Measurements from ENCODE around the gene FGB. TPM values are rescaled to one million over a fixed set of nuclear protein-coding genes. Genes with fewer than 3 reads are reported as not detected.

The FGB gene
- total and polyA plus RNA-seq, 2 donors (not counting 1 experiment from before 2014, with no cell fraction given) = not detected

DNA sequence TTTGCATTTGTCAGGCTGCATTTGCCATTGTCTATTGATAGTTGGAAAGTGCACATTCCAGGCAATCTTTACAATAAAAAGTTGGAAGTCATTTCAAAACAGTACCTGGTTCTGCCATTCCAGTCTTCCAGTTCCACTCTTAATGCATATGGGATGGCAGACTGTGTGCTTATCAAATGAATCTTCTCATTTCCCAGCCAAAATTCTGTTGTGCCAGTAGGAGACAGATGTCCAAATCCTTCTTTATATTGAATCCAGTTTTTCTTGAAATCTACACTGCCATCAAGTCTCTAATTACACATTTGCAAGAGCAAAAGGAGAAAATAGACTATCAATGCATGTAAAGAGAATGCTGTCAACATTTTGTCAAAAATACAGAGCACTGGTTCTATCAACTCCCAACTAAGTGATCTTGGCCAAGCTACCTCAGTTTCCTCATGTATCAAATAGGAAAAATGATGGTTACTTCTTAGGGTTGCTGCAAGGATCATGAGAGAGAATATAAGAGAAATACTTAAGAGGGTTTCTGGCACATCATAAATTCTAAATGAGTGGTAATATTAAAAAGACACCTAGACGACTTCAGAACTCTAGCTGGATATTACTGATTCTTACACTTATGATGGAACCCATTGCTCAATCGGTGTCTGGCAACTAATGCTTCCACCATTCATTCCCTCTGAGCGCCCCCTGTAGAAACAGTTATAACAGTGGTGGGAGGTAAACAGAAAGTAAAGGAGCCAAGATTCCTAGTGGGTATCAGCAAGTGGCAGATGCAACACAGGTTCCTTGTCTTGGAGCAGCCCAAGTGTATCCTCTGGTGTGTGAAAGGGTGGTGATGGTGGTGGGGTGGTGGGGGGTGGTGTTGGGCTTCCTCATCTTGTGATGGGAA is 45.8 kb downstream of the FGB start:
- no peaks in the 10 kb centered on the region for H3K4me1 Mint-ChIP-seq
- Histone ChIP-seq H2AFZ (ENCODE audit: insufficient read depth, low read depth, low read length, poor library complexity, severe bottlenecking) (no peak overlapping the region), H3K4me2 (replicated peaks; ENCODE audit: low read depth, low read length, poor library complexity, severe bottlenecking) (no peak overlapping the region), H3K27me3 (replicated peaks in 1 of 4; ENCODE audit: control extremely low read depth in 1 of 4, control insufficient read depth in 3 of 4, insufficient read depth in 4 of 4, low read length in 3 of 4) (peaks cover 0 to 5% (median 1%) of the 10 kb centered on the region in 4 experiments), H3K4me3 (ENCODE audit: control extremely low read depth in 1 of 5, extremely low read depth in 1 of 5, insufficient read depth in 1 of 5, low read depth in 2 of 5, low read length in 4 of 5) (no peak overlapping the region), H3K79me2 (ENCODE audit: control insufficient read depth, insufficient read depth, low read length) (no peaks in the 10 kb centered on the region), H3K9ac (ENCODE audit: low read length) (no peak overlapping the region), H3K36me3 (replicated peaks in 1 of 2; ENCODE audit: control extremely low read depth in 1 of 2, control insufficient read depth in 1 of 2, extremely low read depth in 1 of 2, insufficient read depth in 2 of 2, low read length in 1 of 2) (no peaks in the 10 kb centered on the region), H3K27ac (ENCODE audit: low read length in 2 of 2) (no peak overlapping the region), H3K4me1 (ENCODE audit: control insufficient read depth in 2 of 2, insufficient read depth in 2 of 2, low read length in 2 of 2) (no peaks in the 10 kb centered on the region), H4K20me1 (ENCODE audit: control insufficient read depth, insufficient read depth, low read length, poor library complexity, severe bottlenecking) (no peaks in the 10 kb centered on the region), H3K9me3 (ENCODE audit: control extremely low read depth in 1 of 3, control insufficient read depth in 2 of 3, insufficient read depth in 1 of 3, low read length in 2 of 3) (no peaks in the 10 kb centered on the region)
- WGBS (ENCODE audit: insufficient coverage) = no CpG with 5 or more reads among the region's 3 CpGs
- H3K27me3 Mint-ChIP-seq = peaks cover 32% of the 10 kb centered on the region
- intact Hi-C loops (cut with micrococcal nuclease) = no loop called here
- TF ChIP-seq, protein P1, sequence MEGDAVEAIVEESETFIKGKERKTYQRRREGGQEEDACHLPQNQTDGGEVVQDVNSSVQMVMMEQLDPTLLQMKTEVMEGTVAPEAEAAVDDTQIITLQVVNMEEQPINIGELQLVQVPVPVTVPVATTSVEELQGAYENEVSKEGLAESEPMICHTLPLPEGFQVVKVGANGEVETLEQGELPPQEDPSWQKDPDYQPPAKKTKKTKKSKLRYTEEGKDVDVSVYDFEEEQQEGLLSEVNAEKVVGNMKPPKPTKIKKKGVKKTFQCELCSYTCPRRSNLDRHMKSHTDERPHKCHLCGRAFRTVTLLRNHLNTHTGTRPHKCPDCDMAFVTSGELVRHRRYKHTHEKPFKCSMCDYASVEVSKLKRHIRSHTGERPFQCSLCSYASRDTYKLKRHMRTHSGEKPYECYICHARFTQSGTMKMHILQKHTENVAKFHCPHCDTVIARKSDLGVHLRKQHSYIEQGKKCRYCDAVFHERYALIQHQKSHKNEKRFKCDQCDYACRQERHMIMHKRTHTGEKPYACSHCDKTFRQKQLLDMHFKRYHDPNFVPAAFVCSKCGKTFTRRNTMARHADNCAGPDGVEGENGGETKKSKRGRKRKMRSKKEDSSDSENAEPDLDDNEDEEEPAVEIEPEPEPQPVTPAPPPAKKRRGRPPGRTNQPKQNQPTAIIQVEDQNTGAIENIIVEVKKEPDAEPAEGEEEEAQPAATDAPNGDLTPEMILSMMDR (IDR thresholded peaks at IDR 0.05) = no peak
- TF ChIP-seq EZH2 (IDR thresholded peaks at IDR 0.05; ENCODE audit: borderline replicate concordance, insufficient read depth, low read depth, low read length, poor library complexity, severe bottlenecking) = no peak
- ATAC-seq (ENCODE audit: low read depth) (no peak), DNase-seq (no peak)
- CTCF ChIA-PET = no interaction called here
- no peaks in the 10 kb centered on the region for H3K9me3 Mint-ChIP-seq (ENCODE audit: insufficient read depth)
- H3K4me3 Mint-ChIP-seq = no peak overlapping the region
- POLR2A ChIA-PET = no interaction called here
- no peak overlapping the region for H3K27ac Mint-ChIP-seq

DNA sequence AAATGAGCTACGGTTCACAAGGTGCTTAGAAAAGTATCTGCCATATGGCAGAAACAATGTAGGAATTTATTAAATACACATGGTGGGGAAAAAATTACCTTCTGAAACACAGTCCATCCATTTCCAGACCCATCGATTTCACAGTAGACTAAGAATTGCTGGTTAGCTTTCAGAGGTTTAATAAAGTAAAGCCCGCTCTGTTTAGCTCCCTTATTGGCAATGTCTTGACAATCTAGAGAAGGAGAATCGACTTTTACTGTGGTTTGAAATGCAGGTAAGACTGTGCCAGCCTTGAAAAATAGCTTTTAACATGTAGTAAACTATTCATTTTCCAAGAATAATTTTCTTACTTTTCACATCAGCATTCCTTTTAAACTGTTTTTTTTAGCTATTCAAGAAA is 46.7 kb downstream of the FGB start:
- intact Hi-C loops (cut with micrococcal nuclease) = no loop called here
- no peak overlapping the region for H3K27ac ChIP-seq (ENCODE audit: low read length in 2 of 2)
- H3K79me2 ChIP-seq (ENCODE audit: control insufficient read depth, insufficient read depth, low read length) = no peaks in the 10 kb centered on the region
- Mint-ChIP-seq H3K9me3 (ENCODE audit: insufficient read depth) (no peaks in the 10 kb centered on the region), H3K27me3 (peaks cover 33% of the 10 kb centered on the region), H3K27ac (no peak overlapping the region), H3K4me3 (no peak overlapping the region), H3K4me1 (no peaks in the 10 kb centered on the region)
- TF ChIP-seq, protein P1 (IDR thresholded peaks at IDR 0.05) = no peak
- no peak for TF ChIP-seq EZH2 (IDR thresholded peaks at IDR 0.05; ENCODE audit: borderline replicate concordance, insufficient read depth, low read depth, low read length, poor library complexity, severe bottlenecking)
- CTCF ChIA-PET = interaction anchor here (1.1 kb wide), 1 partner anchor 12 kb away, joined by 3 read pairs; no protein-coding TSS in a partner anchor
- no peak for ATAC-seq (ENCODE audit: low read depth)
- H3K27me3 ChIP-seq (replicated peaks in 1 of 4; ENCODE audit: control extremely low read depth in 1 of 4, control insufficient read depth in 3 of 4, insufficient read depth in 4 of 4, low read length in 3 of 4) = peaks cover 0 to 5% (median 1%) of the 10 kb centered on the region in 4 experiments
- no peaks in the 10 kb centered on the region for H4K20me1 ChIP-seq (ENCODE audit: control insufficient read depth, insufficient read depth, low read length, poor library complexity, severe bottlenecking)
- peaks cover 0 to 1% (median 0%) of the 10 kb centered on the region in 3 donors for H3K9me3 ChIP-seq (ENCODE audit: control extremely low read depth in 1 of 3, control insufficient read depth in 2 of 3, insufficient read depth in 1 of 3, low read length in 2 of 3)
- no peaks in the 10 kb centered on the region for H3K36me3 ChIP-seq (replicated peaks in 1 of 2; ENCODE audit: control extremely low read depth in 1 of 2, control insufficient read depth in 1 of 2, extremely low read depth in 1 of 2, insufficient read depth in 2 of 2, low read length in 1 of 2)
- POLR2A ChIA-PET = no interaction called here
- no peak for DNase-seq
- no peak overlapping the region for H3K4me3 ChIP-seq (ENCODE audit: control extremely low read depth in 1 of 5, extremely low read depth in 1 of 5, insufficient read depth in 1 of 5, low read depth in 2 of 5, low read length in 4 of 5)
- no peak overlapping the region for H3K4me2 ChIP-seq (replicated peaks; ENCODE audit: low read depth, low read length, poor library complexity, severe bottlenecking)
- H2AFZ ChIP-seq (ENCODE audit: insufficient read depth, low read depth, low read length, poor library complexity, severe bottlenecking) = no peak overlapping the region
- H3K4me1 ChIP-seq (ENCODE audit: control insufficient read depth in 2 of 2, insufficient read depth in 2 of 2, low read length in 2 of 2) = no peaks in the 10 kb centered on the region
- no CpG with 5 or more reads among the region's 4 CpGs for WGBS (ENCODE audit: insufficient coverage)
- H3K9ac ChIP-seq (ENCODE audit: low read length) = no peak overlapping the region
